Retinal pigment epithelial cell (primary cell): ENCODE data around the gene TENM3.

Experiments
- DNase-seq: peaks from one replicate; pipeline ENCODE4 v3.0.0-alpha.2; 2010; ENCODE audit warnings: low read depth
- H3K4me3 ChIP-seq: 2 replicates; pipeline ENCODE4 v1.5.1; 2011; ENCODE audit warnings: mild to moderate bottlenecking, low read length, control low read depth, moderate library complexity
- CTCF ChIP-seq: conservative IDR thresholded peaks from 2 replicates; pipeline ENCODE4 v1.5.1; 2011; ENCODE audit warnings: low read depth, low read length, control low read depth, inconsistent platforms

The TENM3 gene

GRCh38 chr4:182216005-182216404, 27.2 kb upstream of the TENM3 start:
- H3K4me3 ChIP-seq = no peak overlapping the region
- TF ChIP-seq CTCF = no peak
- no peak for DNase-seq

DNA sequence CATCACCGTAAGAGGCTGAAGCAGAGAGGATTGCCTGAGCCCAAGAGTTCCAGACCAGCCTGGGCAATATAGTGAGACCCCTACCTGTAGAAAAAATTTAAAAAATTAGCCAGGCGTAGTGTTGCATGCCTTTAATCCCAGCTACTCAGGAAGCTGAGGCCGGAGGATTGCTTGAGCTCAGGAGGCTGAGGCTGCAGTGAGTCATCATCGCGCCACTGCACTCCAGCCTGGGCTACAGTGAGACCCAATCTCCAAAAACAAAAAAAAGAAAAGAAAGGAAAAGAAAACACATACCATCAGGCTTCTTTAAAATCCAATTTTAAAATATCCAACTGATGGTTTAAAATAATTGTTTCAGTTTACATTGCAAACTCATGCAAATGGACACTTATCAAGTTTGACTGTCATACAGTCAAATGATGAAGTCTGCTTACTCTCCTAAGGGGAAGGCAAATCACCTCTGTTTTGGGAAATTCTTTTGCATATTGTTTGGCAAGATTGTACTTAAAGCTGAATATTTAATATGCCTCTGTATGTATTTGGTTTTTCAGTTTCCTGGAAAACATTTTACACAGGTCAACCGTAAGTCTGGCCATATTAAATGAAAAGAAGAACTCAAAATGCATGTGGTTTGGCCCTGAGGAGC, 23.7 kb upstream of the TENM3 start:
- no peak for TF ChIP-seq CTCF
- no peak overlapping the region for H3K4me3 ChIP-seq
- no peak for DNase-seq

DNA sequence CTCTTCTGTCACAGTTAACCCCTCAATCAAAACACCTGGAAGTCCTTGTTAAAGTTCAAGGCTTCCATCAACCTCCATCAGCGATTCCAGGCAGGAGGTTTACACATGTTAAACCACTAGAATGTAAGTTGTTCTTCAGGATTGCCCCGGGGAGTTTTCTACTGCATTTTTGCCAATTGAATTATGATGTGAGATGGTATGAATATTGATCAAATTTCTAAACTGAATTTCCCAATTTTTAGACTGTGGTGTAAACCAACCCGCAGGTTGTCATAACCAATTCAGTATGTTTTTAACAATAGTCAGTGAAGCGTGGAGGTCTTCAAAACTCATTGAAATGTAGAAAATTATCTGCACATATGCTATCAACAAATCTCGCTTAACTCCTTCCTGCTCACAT, 21.2 kb upstream of the TENM3 start:
- H3K4me3 ChIP-seq = no peak overlapping the region
- no peak for TF ChIP-seq CTCF
- DNase-seq = no peak

DNA sequence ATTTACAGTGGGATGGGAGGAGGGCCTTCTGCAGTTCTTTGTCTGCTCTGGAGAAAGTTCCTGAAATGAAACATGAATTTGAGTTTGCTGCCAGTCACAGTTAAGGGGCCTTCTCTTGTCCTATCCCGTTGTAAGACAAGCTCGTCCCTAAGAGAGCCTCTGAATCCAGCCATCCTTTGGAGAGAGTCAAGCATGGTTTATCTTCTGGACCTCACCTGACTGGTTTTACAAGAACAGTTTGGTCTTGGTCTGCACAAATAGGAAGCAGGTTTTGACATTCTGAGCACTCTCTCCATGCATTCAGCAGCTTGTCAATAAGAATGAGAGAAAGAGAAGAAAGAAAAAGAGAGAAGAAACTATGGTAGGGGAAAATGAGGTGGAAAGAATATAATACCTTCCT, 20.4 kb upstream of the TENM3 start:
- no peak for TF ChIP-seq CTCF
- no peak overlapping the region for H3K4me3 ChIP-seq
- no peak for DNase-seq

GRCh38 chr4:182223708-182224107, 19.5 kb upstream of the TENM3 start:
- no peak for TF ChIP-seq CTCF
- no peak for DNase-seq
- H3K4me3 ChIP-seq = no peak overlapping the region

DNA sequence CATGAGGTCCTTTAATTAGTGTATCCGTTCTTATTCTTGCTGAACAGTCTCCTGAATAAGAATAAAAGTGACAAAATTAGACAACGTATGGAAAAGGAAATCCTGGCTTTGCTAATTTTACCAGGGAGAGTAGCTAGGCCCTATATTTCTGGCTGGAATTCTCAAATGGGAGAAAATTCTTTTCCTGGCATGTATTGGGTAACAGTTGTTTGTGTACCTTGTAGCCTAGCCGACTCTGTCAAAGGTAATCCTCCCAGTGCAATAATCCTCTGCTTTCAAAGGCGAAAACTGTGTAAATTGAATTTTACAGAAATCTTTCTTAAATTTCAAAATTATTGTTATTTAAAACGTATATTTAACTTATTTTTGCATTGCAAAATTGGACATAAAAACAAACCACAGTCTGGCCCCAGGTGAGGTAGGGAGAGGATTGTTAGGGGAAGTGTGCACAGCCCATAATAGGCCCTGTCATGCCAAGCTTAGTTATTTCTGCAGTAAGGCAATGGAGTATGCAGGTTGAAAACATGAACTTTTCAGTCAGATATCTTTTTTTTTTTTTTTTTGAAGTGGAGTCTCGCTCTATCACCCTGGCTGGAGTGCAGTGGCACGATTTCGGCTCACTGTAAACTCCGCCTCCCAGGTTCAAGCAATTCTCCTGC, 18.9 kb upstream of the TENM3 start:
- no peak for TF ChIP-seq CTCF

GRCh38 chr4:182225257-182225852, 17.8 kb upstream of the TENM3 start:
- no peak overlapping the region for H3K4me3 ChIP-seq
- no peak for TF ChIP-seq CTCF
- no peak for DNase-seq

More for the DNA sequence above, 18.9 kb upstream of the TENM3 start:
- DNase-seq = no peak
- H3K4me3 ChIP-seq = no peak overlapping the region
